Fibroblast of mammary gland (primary cell): ENCODE measurements around the gene TTLL13.
"Not testable (repeated sequence)": the region's sequence is repeated elsewhere in the genome, so short reads cannot be mapped to it uniquely, and the experiment has no call there.

Source experiments
- DNase-seq: peaks from one replicate; pipeline ENCODE4 v3.0.0-alpha.2; 2010; ENCODE audit warnings: low read depth
- H3K4me3 ChIP-seq: 2 replicates; pipeline ENCODE4 v1.5.1; 2011; ENCODE audit warnings: low read depth, mild to moderate bottlenecking, low read length, moderate library complexity; ENCODE audit not compliant: control insufficient read depth
- CTCF ChIP-seq: conservative IDR thresholded peaks from 2 replicates; pipeline ENCODE4 v1.5.1; 2011; ENCODE audit warnings: low read depth, low read length, inconsistent platforms; ENCODE audit not compliant: control insufficient read depth, insufficient read depth

TTLL13 gene

GRCh38 chr15:90297021-90297420, 47.7 kb downstream of the TTLL13 start:
- no peak for TF ChIP-seq CTCF
- H3K4me3 ChIP-seq = no peak overlapping the region
- DNase-seq = no peak

- no peak for TF ChIP-seq CTCF
- no peak for DNase-seq
- no peak overlapping the region for H3K4me3 ChIP-seq
Measured at GRCh38 chr15:90300541-90300940, 51.2 kb downstream of the TTLL13 start.

- peak; percentile 84 for TF ChIP-seq CTCF
- H3K4me3 ChIP-seq = no peak overlapping the region
- DNase-seq = peak; percentile 44
Measured at GRCh38 chr15:90300988-90301706, 51.8 kb downstream of the TTLL13 start.

- no peak overlapping the region for H3K4me3 ChIP-seq
- TF ChIP-seq CTCF = no peak
Measured at GRCh38 chr15:90301707-90302300, 52.4 kb downstream of the TTLL13 start.

GRCh38 chr15:90305355-90305754, 56.0 kb downstream of the TTLL13 start:
- DNase-seq, H3K4me3 ChIP-seq: not testable (repeated sequence)

More at GRCh38 chr15:90301707-90302300, 52.4 kb downstream of the TTLL13 start:
- no peak for DNase-seq

- H3K4me3 ChIP-seq = no peak overlapping the region
- TF ChIP-seq CTCF = no peak
- DNase-seq = peak; percentile 11
Measured at GRCh38 chr15:90305932-90306331, 56.6 kb downstream of the TTLL13 start.

- no peak overlapping the region for H3K4me3 ChIP-seq
- no peak for DNase-seq
Measured at GRCh38 chr15:90306560-90306959, 57.2 kb downstream of the TTLL13 start.

More at GRCh38 chr15:90306560-90306959, 57.2 kb downstream of the TTLL13 start:
- TF ChIP-seq CTCF = no peak
